GM11168 (cell line): Measurements from ENCODE around the gene PDPR.
"Not testable (repeated sequence)": the region's sequence is repeated elsewhere in the genome, so short reads cannot be mapped to it uniquely, and the experiment has no call there.

Experiments used
- in situ Hi-C: fragments of 300-500 bp; cut with MboI; formaldehyde crosslinking; loops from one replicate; pipeline ENCODE4 v1.12.0; 2022; ENCODE audit warnings: low sequenced_read_pairs; ENCODE audit not compliant: unreplicated experiment

PDPR gene

DNA sequence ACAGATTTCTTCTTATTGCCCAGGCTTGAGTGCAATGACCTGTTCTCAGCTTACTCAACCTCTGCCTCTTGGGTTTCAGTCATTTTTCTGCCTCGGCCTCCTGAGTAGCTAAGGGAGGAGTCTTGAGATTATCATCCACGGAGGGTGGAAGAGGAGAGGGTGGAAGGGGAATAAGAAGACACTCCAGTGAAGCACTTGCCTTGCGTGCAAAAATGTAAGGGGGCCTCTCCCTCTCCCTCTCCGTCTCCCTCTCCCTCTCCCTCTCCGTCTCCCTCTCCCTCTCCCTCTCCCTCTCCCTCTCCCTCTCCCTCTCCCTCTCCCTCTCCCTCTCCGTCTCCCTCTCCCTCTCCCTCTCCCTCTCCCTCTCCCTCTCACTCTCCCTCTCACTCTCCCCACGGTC is 89.4 kb downstream of the PDPR start:
- in situ Hi-C loops = not testable (repeated sequence)

DNA sequence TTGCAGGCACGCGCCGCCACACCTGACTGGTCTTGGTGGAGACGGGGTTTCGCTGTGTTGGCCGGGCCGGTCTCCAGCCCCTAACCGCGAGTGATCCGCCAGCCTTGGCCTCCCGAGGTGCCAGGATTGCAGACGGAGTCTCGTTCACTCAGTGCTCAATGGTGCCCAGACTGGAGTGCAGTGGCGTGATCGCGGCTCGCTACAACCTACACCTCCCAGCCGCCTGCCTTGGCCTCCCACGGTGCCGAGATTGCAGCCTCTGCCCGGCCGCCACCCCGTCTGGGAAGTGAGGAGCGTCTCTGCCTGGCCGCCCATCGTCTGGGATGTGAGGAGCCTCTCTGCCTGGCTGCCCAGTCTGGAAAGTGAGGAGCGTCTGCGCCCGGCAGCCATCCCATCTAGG is 89.9 kb downstream of the PDPR start:
- in situ Hi-C loops = not testable (repeated sequence)

DNA sequence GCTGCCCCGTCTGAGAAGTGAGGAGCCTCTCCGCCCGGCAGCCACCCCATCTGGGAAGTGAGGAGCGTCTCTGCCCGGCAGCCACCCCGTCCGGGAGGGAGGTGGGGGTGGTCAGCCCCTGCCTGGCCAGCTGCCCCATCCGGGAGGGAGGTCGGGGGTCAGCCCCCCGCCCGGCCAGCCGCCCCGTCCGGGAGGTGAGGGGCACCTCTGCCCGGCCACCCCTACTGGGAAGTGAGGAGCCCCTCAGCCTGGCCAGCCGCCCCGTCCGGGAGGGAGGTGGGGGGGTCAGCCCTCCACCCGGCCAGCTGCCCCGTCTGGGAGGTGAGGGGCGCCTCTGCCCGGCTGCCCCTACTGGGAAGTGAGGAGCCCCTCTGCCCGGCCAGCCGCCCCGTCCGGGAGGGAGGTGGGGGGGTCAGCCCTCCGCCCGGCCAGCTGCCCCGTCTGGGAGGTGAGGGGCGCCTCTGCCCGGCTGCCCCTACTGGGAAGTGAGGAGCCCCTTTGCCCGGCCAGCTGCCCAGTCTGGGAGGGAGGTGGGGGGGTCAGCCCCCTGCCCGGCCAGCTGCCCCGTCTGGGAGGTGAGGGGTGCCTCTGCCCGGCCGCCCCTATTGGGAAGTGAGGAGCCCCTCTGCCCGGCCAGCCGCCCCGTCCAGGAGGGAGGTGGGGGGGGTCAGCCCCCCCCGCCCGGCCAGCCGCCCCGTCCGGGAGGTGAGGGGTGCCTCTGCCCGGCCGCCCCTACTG is 90.7 kb downstream of the PDPR start:
- in situ Hi-C loops = not testable (repeated sequence)

DNA sequence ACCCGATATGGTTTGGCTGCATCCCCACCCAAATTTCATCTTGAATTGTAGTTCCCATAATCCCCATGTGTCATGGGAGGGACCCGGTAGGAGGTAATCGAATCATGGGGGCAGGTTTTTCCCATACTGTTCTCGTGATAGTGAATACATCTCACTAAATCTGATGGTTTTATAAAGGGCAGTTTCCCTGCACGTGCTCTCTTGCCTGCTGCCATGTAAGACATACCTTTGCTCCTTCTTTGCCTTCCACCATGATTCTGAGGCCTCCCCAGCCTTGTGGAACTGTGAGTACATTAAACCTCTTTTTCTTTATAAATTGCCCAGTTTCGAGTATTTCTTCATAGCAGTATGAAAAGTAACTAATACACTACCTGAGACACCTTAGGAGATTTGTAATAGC is 92.2 kb downstream of the PDPR start:
- in situ Hi-C loops = not testable (repeated sequence)
